ENCODE data around the gene NFAT5.
"Not testable (repeated sequence)": the region's sequence is repeated elsewhere in the genome, so short reads cannot be mapped to it uniquely, and the experiment has no call there.

The NFAT5 gene

DNA sequence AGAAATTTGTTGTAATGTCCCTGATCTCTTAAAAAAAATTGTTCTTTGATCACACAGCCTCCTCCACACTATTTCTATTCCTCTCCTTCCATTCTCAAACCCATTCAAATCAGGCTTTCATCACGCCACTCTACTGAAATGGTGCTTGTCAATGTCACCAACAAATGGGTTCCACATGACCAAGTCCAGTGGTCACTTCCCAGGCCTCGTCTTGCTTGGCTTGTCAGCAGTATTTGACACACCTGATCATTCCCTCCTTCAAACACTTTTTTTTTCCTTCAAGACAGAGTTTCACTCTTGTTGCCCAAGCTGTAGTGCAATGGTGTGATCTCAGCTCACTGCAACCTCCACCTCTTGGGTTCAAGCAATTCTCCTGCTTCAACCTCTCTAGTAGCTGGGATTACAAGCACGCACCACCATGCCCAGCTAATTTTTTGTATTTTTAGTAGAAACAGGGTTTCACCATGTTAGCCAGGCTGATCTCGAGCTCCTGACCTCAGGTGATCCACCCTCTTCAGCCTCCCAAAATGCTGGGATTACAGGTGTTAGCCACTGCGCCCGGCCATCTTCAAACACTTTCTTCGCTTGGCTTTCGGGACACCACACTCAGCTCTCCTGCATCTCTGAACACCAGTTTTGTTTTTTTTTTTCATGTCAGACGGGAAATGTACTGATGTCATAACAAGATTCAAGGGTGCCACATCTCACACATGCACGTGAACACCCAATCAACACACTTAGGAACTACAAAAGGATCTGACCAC lies 142.3 kb downstream of the NFAT5 start:
- DNase-seq (ENCODE audit: low read depth in 2 of 2) = no peak

DNA sequence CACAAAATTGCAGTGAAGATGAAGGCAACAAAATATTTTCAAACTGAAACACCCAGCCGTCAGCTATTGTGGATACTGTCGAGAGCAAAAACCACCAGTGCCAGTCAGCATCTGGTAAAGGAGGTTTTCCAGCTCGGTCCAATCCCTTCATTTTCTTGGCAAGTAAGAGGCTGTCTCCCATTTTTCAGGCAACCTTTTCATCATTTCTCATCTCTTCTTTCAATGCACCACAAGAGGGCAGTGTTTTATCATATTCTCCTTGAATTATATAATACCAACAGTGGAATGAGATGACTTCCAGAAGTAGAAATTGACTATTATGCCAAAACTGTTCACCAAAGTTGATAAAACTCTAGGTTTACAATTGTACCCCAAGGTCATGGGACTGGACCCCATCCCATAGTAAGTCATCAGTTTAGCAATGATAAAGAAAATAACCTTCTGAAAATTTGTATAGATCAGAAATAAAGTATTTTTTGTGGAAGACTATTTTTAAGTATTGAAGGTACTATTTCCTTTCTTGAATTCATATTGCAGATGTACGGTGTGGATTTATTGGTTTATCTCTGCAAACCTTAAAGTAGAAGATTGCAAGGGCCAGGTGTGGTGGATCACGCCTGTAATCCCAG lies 143.8 kb downstream of the NFAT5 start:
- no peak for DNase-seq (ENCODE audit: low read depth in 2 of 2)

DNA sequence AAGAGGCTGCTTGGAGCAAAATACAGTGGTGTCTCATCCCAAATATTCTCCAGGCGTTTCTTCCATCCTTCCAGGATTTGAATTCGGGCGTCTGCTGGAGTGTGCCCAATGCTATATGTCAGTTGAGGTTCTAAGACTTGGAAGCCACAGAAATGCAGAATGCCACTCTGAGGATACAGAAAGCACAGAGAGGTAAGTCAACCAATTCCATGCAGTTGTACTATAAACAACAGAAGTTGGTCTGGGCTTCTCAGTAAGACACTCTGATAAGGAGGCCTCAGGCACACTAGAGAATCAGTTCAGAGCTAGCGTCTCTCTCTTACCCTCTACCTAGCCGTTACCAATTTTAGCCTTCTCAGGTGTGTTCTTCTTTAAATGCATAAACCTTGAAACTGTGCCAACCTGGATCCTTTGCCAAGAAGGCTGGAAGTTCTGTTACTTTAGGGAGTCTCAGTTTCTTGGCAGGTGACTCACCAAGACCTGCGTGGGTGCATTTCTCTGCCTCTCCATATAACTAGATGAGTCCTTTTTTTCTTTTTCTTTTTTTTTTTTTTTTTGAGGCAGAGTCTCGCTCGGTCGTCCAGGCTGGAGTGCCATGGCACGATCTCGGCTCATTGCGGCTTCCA lies 145.5 kb downstream of the NFAT5 start:
- DNase-seq (ENCODE audit: low read depth in 2 of 2) = no peak

DNA sequence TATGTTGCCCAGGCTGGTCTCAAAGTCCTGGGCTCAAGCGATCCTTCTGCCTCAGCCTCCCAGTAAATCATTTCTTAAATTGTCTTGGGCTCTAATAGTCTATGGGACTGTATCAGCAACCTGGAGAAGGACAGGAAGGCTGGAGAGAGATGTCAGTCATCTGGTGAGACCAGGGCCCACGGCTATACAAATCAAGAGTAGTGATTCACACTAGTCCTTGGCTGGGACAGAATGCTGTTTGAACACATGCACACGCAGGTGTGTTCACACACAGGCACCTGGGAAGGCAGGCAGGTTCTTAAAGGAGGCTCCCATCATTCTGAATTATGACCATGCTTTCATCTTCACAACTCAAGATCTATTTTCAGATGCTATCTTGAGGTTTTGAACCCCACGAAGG lies 146.5 kb downstream of the NFAT5 start:
- DNase-seq (ENCODE audit: low read depth in 2 of 2) = no peak

DNA sequence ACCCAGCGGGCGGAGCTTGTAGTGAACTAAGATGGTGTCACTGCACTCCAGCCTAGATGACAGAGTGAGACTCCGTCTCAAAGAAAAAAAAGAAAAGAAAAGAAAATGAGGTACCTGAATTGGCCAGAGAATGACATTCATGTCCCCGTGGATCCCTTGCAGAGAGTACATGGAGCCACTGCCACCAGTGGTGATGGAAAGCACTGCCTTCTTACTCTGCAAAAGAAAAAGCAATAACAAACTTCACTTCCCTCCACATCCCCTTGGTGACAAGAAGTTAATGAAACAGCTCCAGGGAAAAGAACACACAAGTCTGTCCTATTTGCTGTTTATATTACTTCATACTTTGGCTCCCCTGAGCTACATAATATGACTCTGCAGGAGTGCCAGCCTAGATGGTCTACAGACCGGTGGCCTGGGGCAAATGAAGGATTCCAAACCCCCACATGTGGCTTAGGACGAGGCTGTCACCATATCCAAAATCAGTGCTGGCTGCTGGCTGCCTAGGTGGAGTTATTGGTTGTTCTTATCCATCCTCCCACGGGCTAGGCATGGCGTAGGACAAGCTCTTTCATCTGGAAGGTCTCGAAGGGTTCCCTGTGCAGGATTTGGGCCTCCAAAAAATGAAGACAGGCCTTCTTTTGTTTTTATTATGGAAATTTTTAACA lies 147.3 kb downstream of the NFAT5 start:
- DNase-seq (ENCODE audit: low read depth in 2 of 2) = no peak

DNA sequence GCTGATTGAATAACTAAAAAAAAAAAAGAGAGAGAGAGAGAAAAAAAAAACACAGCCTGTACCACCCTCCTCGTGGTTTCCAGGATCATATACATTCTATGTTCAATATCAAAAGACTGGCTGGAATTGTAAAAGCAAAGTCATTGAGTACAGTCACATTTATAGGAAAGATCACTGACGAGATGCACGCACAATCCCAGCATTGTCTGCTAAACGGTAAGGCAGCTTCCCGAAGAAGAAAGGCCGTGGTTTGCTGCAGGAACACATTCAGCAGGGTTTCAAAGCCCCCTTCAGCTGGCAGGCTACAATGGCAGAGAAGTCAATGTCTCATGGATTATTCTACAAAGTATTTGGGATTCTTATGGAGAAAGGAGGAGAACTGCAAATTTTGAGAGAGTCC lies 151.3 kb downstream of the NFAT5 start:
- no peak for DNase-seq (ENCODE audit: low read depth in 2 of 2)

DNA sequence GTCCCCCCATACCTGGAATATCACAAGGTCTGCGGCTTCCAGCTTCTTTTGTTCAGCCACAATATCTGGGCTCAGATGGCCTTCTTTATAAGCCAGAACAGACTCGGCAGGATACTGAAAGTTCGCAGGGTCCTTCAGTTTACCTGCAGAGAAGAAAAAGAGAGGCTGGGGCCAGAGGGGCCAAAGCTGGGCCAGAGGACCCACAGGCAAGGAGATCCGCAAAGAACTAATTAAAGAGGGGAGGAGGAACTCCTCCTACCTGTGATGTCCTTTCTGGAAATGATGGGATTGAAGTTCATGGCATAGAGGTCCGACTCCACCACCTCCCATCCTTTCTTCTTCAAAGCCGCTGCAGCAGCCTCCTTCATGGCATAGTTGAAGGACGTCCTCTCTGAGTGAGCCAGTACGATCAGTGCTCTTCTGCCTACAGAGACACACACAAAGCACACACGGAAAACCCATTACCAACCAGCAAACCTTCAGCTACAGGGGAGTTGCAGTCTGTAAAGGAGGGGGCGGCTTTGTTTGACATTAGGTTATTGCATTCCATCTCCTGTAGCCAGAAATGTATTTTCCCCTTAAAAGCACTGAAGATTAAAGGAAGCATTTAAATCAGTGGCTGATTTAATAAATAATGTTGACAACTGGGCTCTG lies 152.5 kb downstream of the NFAT5 start:
- no peak for DNase-seq (ENCODE audit: low read depth in 2 of 2)

DNA sequence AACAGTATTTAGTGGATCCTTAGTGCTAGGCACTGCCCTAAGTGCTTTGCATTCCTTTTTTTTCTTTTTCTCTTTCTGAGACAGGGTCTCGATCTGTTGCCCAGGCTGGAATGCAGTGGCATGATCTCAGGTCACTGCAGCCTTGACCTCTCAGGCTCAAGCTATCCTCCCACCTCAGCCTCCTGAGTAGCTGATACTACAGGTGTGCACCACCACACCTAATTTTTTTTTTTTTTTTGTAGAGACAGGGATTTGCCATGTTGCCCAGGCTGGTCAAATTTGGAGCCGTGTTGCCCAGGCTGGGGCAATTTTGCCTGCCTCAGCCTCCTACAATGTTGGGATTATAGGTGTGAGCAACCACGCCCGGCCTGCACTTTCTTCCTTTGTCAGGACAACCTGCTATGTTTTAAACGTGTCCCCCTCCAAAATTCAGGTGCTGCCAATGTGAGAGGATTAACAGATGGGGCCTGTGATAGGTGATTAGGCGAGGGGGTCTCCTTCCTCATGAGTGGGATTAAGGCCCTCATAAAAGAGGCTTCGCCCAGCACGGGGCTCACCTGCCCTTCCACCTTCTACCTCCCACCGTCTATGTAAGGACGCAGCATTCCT lies 155.2 kb downstream of the NFAT5 start:
- DNase-seq (ENCODE audit: low read depth in 2 of 2) = no peak

DNA sequence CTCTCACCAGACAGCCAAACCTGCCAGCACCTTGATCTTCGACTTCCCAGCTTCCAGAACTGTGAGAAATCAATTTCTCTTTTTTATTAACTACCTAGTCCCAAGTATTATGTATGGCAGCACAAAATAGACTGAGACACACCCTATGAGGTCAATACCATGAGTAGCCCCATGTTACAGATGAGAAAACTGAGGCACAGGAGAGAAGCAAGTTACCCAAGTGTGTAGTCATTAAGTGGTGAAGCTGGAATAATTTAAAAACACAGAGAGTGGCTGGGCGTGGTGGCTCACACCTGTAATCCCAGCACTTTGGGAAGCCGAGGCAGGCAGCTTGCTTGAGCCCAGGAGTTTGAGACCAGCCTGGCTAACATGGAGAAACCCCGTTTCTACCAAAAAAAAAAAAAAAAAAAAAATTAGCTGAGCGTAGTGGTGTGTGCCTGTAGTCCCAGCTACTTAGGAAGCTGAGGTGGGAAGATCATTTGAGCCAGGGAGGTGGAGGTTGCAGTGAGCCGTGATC lies 155.7 kb downstream of the NFAT5 start:
- no peak for DNase-seq (ENCODE audit: low read depth in 2 of 2)

DNA sequence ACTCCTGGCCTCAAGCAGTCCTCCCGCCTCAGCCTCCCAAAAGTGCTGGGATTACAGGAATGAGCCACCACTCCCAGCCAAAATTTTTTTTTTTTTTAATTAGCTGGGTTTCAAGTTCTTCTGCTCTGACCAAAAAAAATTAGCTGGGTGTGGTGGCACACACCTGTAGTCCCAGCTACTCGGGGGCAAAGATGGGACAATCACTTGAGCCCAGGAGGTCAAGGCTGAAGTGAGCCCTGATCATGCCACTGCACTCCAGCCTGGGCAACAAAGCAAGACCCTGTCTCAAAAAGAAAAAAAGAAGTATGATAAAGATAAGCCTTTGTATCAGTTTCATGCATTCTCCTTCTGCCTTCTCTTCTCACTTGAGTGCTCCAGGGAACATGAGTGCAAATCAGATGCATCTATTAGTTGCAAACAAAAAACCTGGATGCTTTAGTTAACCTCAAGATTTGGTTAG lies 158.7 kb downstream of the NFAT5 start:
- DNase-seq (ENCODE audit: low read depth in 2 of 2) = no peak

DNA sequence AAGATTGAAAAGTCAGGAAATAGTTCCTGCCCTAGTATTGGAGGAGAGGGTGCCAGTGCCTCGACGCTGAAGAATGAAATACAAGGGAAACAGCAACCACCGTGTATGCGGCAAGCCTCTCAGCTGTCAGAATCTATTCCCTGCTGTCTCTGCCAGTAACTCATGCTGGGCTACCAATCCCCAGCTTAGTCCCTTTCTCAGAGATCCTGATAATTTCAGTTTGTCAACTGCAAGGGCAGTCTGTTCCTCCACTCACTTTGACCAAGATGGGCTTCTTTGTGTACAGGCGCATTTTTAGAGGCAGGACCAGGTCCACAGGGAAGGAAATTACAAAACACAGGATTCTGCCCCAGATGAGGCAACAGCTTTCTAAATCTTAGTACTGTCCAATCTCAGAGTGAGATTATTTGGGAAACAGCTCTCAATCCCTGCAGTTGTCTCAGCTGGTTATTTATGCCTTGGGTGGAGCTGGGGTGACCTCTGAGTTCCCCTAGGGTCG lies 159.3 kb downstream of the NFAT5 start:
- no peak for DNase-seq (ENCODE audit: low read depth in 2 of 2)

DNA sequence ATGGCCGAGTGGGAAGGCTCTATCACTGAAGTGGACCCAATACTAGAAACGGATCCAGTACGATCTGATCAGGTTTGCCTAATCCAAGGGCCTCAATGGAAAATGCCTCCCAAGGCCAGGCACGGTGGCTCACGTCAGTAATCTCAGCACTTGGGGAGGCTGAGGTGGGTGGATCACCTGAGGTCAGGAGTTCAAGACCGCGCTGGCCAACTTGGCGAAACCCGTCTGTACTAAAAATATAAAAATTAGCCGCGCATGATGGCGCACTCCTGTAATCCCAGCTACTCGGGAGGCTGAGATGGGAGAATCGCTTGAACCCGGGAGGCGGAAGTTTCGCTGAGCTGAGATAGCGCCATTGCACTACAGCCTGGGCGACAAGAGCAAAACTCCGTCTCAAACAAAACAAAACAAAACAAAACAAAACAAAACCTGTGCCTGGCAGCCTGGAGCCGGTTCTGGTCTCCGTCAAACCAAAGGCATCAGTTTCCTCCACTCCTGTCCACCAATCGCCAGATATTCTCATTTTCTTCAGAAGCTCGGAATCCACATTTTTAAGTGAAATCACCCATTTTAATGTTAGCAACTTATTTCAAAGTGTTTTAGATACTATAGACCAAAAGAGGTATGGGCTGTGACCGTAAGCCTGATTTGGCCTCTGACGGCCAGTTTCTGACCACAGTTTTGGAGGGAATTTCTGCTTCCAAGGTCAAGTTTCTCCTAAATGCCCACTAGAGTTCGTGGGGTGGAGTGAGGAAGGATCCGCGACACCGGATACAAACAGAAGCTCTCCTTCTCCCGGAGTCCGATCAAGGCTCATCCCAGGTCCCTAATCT lies 159.9 kb downstream of the NFAT5 start:
- DNase-seq (ENCODE audit: low read depth in 2 of 2) = no peak

DNA sequence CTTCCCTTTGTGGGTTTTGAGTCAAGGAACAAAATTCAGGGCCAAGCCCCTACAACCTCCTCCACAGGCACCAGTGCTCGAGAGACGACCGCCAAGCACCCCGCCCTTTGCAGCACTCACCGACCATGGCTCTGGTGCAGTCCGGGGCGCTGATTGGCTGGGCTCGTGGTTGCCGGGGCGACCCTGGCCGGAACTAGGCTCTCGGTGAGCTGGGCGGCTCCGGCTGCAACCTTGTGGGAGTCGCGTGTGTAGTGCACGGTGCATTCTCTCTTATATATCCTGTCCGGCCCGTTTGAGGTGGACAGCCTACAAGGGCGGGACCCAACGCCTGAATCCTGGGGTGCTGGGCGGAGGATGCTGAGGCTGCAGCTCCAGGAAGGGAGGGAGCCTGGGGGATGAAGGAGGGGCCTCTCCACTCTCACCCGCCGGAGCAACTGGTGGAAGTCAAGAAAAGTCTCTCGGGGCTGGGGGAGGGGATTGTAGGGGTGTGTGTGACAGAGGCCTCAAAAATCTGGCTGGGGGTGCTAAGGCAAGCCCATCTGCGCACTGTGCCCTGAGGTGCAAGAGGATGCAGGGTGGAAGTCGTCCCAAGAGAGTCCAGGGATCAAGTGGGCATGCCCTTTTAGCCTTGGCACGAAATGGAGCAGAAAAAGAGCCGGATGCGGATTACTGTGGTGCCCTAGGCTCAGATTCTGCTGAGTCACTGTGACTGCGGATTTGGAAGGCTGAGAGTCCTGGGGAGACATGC lies 160.7 kb downstream of the NFAT5 start, which contains the start of gene NQO1:
Gene NQO1 (minus strand): TSS at position 248 of the 748 bp plus-strand sequence. CDS start 121 bp downstream, at position 127.
- DNase-seq (ENCODE audit: low read depth in 2 of 2) = peak; percentile 53 to 72

DNA sequence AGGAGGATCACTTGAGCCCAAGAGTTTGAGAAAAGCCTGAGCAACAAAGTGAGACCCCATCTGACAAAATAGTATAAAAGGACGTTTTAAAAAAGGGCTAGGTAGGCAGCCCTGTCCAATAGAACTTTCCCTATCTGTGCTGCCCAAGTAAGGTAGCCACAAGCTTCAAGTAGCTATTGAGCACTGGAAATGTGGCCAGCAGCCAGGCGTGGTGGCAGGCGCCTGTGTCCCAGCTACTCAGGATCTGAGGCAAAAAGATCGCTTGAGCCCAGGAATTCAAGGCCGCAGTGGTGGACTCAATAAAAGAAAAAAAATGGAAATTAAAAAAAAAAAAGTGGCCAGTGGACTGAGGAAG lies 162.1 kb downstream of the NFAT5 start:
- DNase-seq (ENCODE audit: low read depth in 2 of 2) = no peak

DNA sequence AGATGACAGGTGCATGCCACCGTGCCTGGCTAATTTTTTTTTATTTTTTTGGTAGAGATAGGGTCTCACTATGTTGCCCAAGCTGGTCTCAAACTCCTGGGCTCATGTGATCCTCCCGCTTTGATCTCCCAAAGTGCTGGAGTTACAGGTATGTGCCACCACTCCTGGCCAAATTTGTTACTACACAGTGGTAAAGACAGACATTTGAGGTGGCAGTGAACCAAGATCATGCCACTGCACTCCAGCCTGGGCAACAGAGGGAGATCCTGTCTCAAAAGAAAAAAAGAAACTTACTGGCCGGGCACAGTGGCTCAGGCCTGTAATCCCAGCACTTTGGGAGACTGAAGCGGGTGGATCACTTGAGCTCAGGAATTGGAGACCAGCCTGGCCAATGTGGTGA lies 163.3 kb downstream of the NFAT5 start:
- DNase-seq (ENCODE audit: low read depth in 2 of 2) = not testable (repeated sequence)

DNA sequence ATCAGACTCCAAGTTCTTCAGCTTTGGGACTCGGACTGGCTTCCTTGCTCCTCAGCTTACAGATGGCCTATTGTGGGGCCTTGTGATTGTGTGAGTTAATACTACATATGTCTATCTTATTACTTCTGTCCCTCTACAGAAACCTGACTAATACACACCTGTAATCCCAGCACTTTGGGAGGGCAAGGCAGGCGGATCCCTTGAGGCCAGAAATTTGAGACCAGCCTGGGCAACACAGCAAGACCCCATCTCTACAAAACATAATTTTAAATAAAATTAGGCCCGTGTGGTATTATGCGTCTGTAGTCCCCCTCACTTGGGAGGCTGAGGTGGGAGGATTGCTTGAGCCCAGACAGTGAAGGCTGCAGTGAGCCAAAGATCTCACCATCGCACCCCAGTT lies 165.5 kb downstream of the NFAT5 start:
- not testable (repeated sequence) for DNase-seq (ENCODE audit: low read depth in 2 of 2)

DNA sequence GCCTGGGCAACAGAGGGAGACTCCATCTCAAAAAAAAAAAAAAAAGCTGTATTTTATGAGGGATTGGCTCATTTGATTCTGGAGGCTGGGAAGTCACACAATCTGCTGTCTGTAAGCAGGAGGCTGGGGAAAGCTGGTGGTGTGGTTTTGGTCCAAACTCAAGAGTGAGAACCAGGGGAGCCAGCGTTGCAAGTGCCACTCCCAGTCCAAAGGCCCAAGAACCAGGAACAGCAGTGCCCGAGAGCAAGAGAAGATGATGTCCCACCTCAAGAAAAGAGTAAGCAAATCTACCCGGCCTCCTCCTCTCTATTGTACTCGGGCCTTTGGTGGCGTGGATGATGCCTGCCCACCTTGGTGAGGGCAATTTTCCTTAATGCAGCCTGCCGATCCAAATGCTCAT lies 166.3 kb downstream of the NFAT5 start:
- no peak for DNase-seq (ENCODE audit: low read depth in 2 of 2)

DNA sequence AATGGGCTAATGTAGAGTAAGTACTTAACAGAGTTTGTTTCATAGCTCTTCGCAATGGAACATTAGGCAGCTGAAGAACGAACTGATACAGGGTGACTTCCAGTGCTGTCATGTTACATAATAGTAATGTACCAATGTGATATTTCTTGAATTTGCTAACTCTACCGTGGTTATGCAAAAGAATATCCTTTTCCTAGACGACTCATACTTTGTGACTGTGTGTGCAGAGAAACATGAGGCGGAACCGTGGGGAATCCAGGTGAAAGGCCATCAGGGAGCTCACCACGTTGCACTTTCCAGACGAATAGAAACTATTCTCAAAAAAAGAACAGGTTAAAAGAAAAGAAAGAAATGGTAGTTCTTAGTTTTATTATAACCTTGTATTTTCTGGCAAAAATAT lies 175.8 kb downstream of the NFAT5 start:
- DNase-seq (ENCODE audit: low read depth in 2 of 2) = no peak
